Neural progenitor cell (in vitro differentiated cells): ENCODE data around the gene CHCT1. TPM values are rescaled to one million over a fixed set of nuclear protein-coding genes. Genes with fewer than 3 reads are reported as not detected.
"Not testable (repeated sequence)": the region's sequence is repeated elsewhere in the genome, so short reads cannot be mapped to it uniquely, and the experiment has no call there.

ENCODE experiments used
- DNase-seq: peaks from one replicate; pipeline ENCODE4 v3.0.0-alpha.2; 2016; ENCODE audit warnings: low spot score
- H2AFZ ChIP-seq: fragments of 200-600 bp; sonication (generic); replicated peaks from 2 replicates; pipeline ENCODE4 v1.6.1; 2016; ENCODE audit warnings: antibody characterized with exemption
- H3F3A ChIP-seq: fragments of 200-600 bp; sonication (generic); 2 replicates; pipeline ENCODE4 v1.6.1; 2016; ENCODE audit warnings: antibody characterized with exemption, low read depth
- H3K27ac ChIP-seq: fragments of 200-600 bp; sonication (generic); 2 replicates; pipeline ENCODE4 v1.5.1; 2016; ENCODE audit warnings: mild to moderate bottlenecking
- H3K27me3 ChIP-seq: fragments of 200-600 bp; sonication (generic); 2 replicates; pipeline ENCODE4 v1.6.1; 2016; ENCODE audit warnings: mild to moderate bottlenecking, moderate library complexity
- H3K36me3 ChIP-seq: fragments of 200-600 bp; sonication (generic); 2 replicates; pipeline ENCODE4 v1.5.1; 2016
- H3K4me1 ChIP-seq: fragments of 200-600 bp; sonication (generic); 2 replicates; pipeline ENCODE4 v1.6.1; 2016; ENCODE audit warnings: mixed run types
- H3K4me2 ChIP-seq: fragments of 200-600 bp; sonication (generic); 2 replicates; pipeline ENCODE4 v1.6.1; 2016
- H3K4me3 ChIP-seq: fragments of 200-600 bp; sonication (generic); 2 replicates; pipeline ENCODE4 v1.5.1; 2016
- H3K79me2 ChIP-seq: fragments of 200-600 bp; sonication (generic); 2 replicates; pipeline ENCODE4 v1.6.1; 2016; ENCODE audit warnings: low read depth
- H3K9ac ChIP-seq: fragments of 200-600 bp; sonication (generic); 2 replicates; pipeline ENCODE4 v1.6.1; 2016
- H3K9me3 ChIP-seq: fragments of 200-600 bp; sonication (generic); 2 replicates; pipeline ENCODE4 v1.5.1; 2016; ENCODE audit warnings: low read depth
- H4K20me1 ChIP-seq: fragments of 200-600 bp; sonication (generic); 2 replicates; pipeline ENCODE4 v1.6.1; 2016; ENCODE audit warnings: low read depth
- H3K27ac Mint-ChIP-seq: 3 replicates; pipeline ENCODE4 v1.8.0; 2021; ENCODE audit warnings: mixed read lengths
- H3K27me3 Mint-ChIP-seq: 2 replicates; pipeline ENCODE4 v1.8.0; 2022; ENCODE audit warnings: low read depth, mild to moderate bottlenecking, inconsistent platforms, moderate library complexity, mixed read lengths; ENCODE audit not compliant: insufficient read depth
- H3K36me3 Mint-ChIP-seq: 3 replicates; pipeline ENCODE4 v1.8.0; 2021; ENCODE audit warnings: mixed read lengths
- H3K4me1 Mint-ChIP-seq: 3 replicates; pipeline ENCODE4 v1.8.0; 2021; ENCODE audit warnings: mixed read lengths
- H3K4me3 Mint-ChIP-seq: 3 replicates; pipeline ENCODE4 v1.8.0; 2021; ENCODE audit warnings: mild to moderate bottlenecking, moderate library complexity, mixed read lengths
- H3K9me3 Mint-ChIP-seq: 3 replicates; pipeline ENCODE4 v1.8.0; 2020; ENCODE audit warnings: mixed read lengths
- CTCF ChIP-seq: fragments of 200-600 bp; sonication (generic); IDR thresholded peaks from 2 replicates; pipeline ENCODE4 v1.5.1; 2017; ENCODE audit warnings: antibody characterized with exemption, mild to moderate bottlenecking
- EZH2 ChIP-seq: fragments of 200-600 bp; sonication (generic); IDR thresholded peaks from 2 replicates; pipeline ENCODE4 v1.6.1; 2017; ENCODE audit warnings: antibody characterized with exemption, mild to moderate bottlenecking, moderate library complexity
- EZH2phosphoT487 ChIP-seq: fragments of 200-600 bp; sonication (generic); IDR thresholded peaks from 2 replicates; pipeline ENCODE4 v1.6.1; 2017; ENCODE audit warnings: antibody characterized with exemption
- total RNA-seq: library from RNA; depleted of rRNA; stranded (reverse); fragments of >200 nt; gene quantifications from 2 replicates; pipeline ENCODE4 v1.2.3, GENCODE V29; 2015; ENCODE audit warnings: low replicate concordance

The CHCT1 gene
- total RNA-seq, 1 donor from 2014 or later: not detected

GRCh38 chr17:60423865-60424264 is 1.6 kb downstream of the CHCT1 start:
- TF ChIP-seq EZH2phosphoT487: no peak
- no peak for TF ChIP-seq CTCF
- no peak for TF ChIP-seq EZH2
- H3K4me1 Mint-ChIP-seq: peaks cover 6% of the 10 kb centered on the region
- no peaks in the 10 kb centered on the region for H3K36me3 Mint-ChIP-seq
- no peak overlapping the region for H3K27ac Mint-ChIP-seq
- no peak overlapping the region for H3K27ac ChIP-seq
- H3K4me3 Mint-ChIP-seq: no peak overlapping the region
- no peak overlapping the region for H3K9ac ChIP-seq
- peaks cover 8% of the 10 kb centered on the region for H3K27me3 Mint-ChIP-seq
- H3K4me2 ChIP-seq: no peak overlapping the region
- no peaks in the 10 kb centered on the region for H3K79me2 ChIP-seq
- H3K27me3 ChIP-seq: peaks cover 14% of the 10 kb centered on the region
- H3K9me3 ChIP-seq: no peaks in the 10 kb centered on the region
- H4K20me1 ChIP-seq: no peaks in the 10 kb centered on the region
- peaks cover 4% of the 10 kb centered on the region for H3K4me1 ChIP-seq
- H3F3A ChIP-seq: peaks cover 6% of the 10 kb centered on the region
- DNase-seq: no peak
- no peaks in the 10 kb centered on the region for H3K9me3 Mint-ChIP-seq
- H3K4me3 ChIP-seq: no peak overlapping the region
- H2AFZ ChIP-seq: no peak overlapping the region
- no peaks in the 10 kb centered on the region for H3K36me3 ChIP-seq

- no peak overlapping the region for H3K27ac ChIP-seq
- H3K4me3 ChIP-seq: no peak overlapping the region
- no peak for DNase-seq
- peaks cover 4% of the 10 kb centered on the region for H3K4me1 ChIP-seq
- Mint-ChIP-seq H3K4me3 (no peak overlapping the region), H3K27me3 (peaks cover 5% of the 10 kb centered on the region), H3K36me3 (no peaks in the 10 kb centered on the region), H3K27ac (no peak overlapping the region), H3K4me1 (peaks cover 6% of the 10 kb centered on the region), H3K9me3 (no peaks in the 10 kb centered on the region)
- peaks cover 6% of the 10 kb centered on the region for H3F3A ChIP-seq
- H4K20me1 ChIP-seq: no peaks in the 10 kb centered on the region
- no peak for TF ChIP-seq CTCF
- TF ChIP-seq EZH2: no peak
- no peak for TF ChIP-seq EZH2phosphoT487
- no peaks in the 10 kb centered on the region for H3K79me2 ChIP-seq
- H3K27me3 ChIP-seq: peaks cover 14% of the 10 kb centered on the region
- no peak overlapping the region for H3K9ac ChIP-seq
- no peak overlapping the region for H3K4me2 ChIP-seq
- no peaks in the 10 kb centered on the region for H3K36me3 ChIP-seq
- no peaks in the 10 kb centered on the region for H3K9me3 ChIP-seq
- H2AFZ ChIP-seq: no peak overlapping the region
These were observed 3.3 kb downstream of the CHCT1 start for GRCh38 chr17:60425626-60426025.

- H3K9me3 Mint-ChIP-seq: no peaks in the 10 kb centered on the region
- no peak overlapping the region for H3K9ac ChIP-seq
- no peak overlapping the region for H3K4me3 Mint-ChIP-seq
- peaks cover 7% of the 10 kb centered on the region for H3K27me3 Mint-ChIP-seq
- peaks cover 2% of the 10 kb centered on the region for H3K4me1 Mint-ChIP-seq
- DNase-seq: no peak
- peaks cover 4% of the 10 kb centered on the region for H3K4me1 ChIP-seq
- H4K20me1 ChIP-seq: no peaks in the 10 kb centered on the region
- H3K36me3 Mint-ChIP-seq: no peaks in the 10 kb centered on the region
- H3F3A ChIP-seq: no peaks in the 10 kb centered on the region
- H2AFZ ChIP-seq: no peak overlapping the region
- no peak overlapping the region for H3K27ac Mint-ChIP-seq
- no peak overlapping the region for H3K4me2 ChIP-seq
- peaks cover 14% of the 10 kb centered on the region for H3K27me3 ChIP-seq
- H3K9me3 ChIP-seq: no peaks in the 10 kb centered on the region
- no peaks in the 10 kb centered on the region for H3K36me3 ChIP-seq
- H3K27ac ChIP-seq: no peak overlapping the region
- H3K79me2 ChIP-seq: no peaks in the 10 kb centered on the region
- H3K4me3 ChIP-seq: no peak overlapping the region
- TF ChIP-seq EZH2 (no peak), EZH2phosphoT487 (no peak), CTCF (no peak)
These were observed 4.3 kb downstream of the CHCT1 start for GRCh38 chr17:60426596-60426995.

- not testable (repeated sequence) for DNase-seq, H2AFZ ChIP-seq, H3K4me1 Mint-ChIP-seq, H4K20me1 ChIP-seq, H3K4me3 Mint-ChIP-seq, H3K36me3 Mint-ChIP-seq, H3K27ac Mint-ChIP-seq, H3K4me2 ChIP-seq, H3K27me3 ChIP-seq, H3F3A ChIP-seq, H3K4me1 ChIP-seq, H3K9me3 ChIP-seq, H3K36me3 ChIP-seq, H3K79me2 ChIP-seq, H3K9ac ChIP-seq, H3K27ac ChIP-seq, H3K4me3 ChIP-seq
- peaks cover 15% of the 10 kb centered on the region for H3K9me3 Mint-ChIP-seq
- peaks cover 12% of the 10 kb centered on the region for H3K27me3 Mint-ChIP-seq
These were observed 6.2 kb downstream of the CHCT1 start for GRCh38 chr17:60428491-60428890.

- H3K4me1 Mint-ChIP-seq, H3K27me3 ChIP-seq, H3K79me2 ChIP-seq, H3K36me3 Mint-ChIP-seq, H3K36me3 ChIP-seq, DNase-seq, H3K4me1 ChIP-seq, H3K27ac ChIP-seq, H3K27ac Mint-ChIP-seq, H3K4me3 ChIP-seq, H3K9me3 ChIP-seq, H3K4me2 ChIP-seq, H4K20me1 ChIP-seq, H3F3A ChIP-seq, H3K9ac ChIP-seq, H3K4me3 Mint-ChIP-seq, H2AFZ ChIP-seq: not testable (repeated sequence)
- Mint-ChIP-seq H3K9me3 (peaks cover 17% of the 10 kb centered on the region), H3K27me3 (peaks cover 14% of the 10 kb centered on the region)
These were observed 8.3 kb downstream of the CHCT1 start for GRCh38 chr17:60430561-60430960.
